ENCODE measurements around the gene PALM3. TPM values are rescaled to one million over a fixed set of nuclear protein-coding genes. Genes with fewer than 3 reads are reported as not detected.
"Not testable (repeated sequence)": the region's sequence is repeated elsewhere in the genome, so short reads cannot be mapped to it uniquely, and the experiment has no call there.

Gene PALM3
- polyA plus RNA-seq, 3 donors = not detected

GRCh38 chr19:14035706-14036105, 26.2 kb downstream of the PALM3 start:
- no peak overlapping the region for H3K27ac Mint-ChIP-seq
- peaks cover 13 to 15% of the 10 kb centered on the region in 2 donors for H3K4me1 ChIP-seq (ENCODE audit: control insufficient read depth in 1 of 2, insufficient read depth in 2 of 2, low read length in 2 of 2)
- no peaks in the 10 kb centered on the region for H4K20me1 ChIP-seq (ENCODE audit: insufficient read depth, low read length)
- TF ChIP-seq CTCF (IDR thresholded peaks at IDR 0.05) = no peak
- H3K36me3 Mint-ChIP-seq = peaks cover 46 to 61% of the 10 kb centered on the region in 2 donors
- no peak overlapping the region for H3K9ac ChIP-seq (ENCODE audit: insufficient read depth, low read length, poor library complexity, severe bottlenecking)
- H3K4me3 Mint-ChIP-seq = no peak overlapping the region
- 96% methylated on average over 5 of the region's 7 CpGs for WGBS (ENCODE audit: insufficient coverage)
- no peak overlapping the region for H3K4me3 ChIP-seq (replicated peaks in 1 of 3; ENCODE audit: low read depth in 2 of 3, low read length in 3 of 3)
- H3K4me2 ChIP-seq (replicated peaks; ENCODE audit: extremely low read depth, low read length, poor library complexity, severe bottlenecking) = no peak overlapping the region
- H3K27ac ChIP-seq (ENCODE audit: low read depth in 1 of 2, low read length in 2 of 2) = no peak overlapping the region
- no peaks in the 10 kb centered on the region for H3K9me3 ChIP-seq (replicated peaks in 1 of 2; ENCODE audit: control insufficient read depth in 1 of 2, insufficient read depth in 1 of 2, low read length in 2 of 2)
- peaks cover 15% of the 10 kb centered on the region for H3K4me1 Mint-ChIP-seq
- no peak for DNase-seq
- H2AFZ ChIP-seq (ENCODE audit: insufficient read depth, low read depth, low read length, poor library complexity, severe bottlenecking) = no peak overlapping the region
- peaks cover 39 to 45% of the 10 kb centered on the region in 2 donors for H3K36me3 ChIP-seq (replicated peaks in 1 of 2; ENCODE audit: control insufficient read depth in 1 of 2, insufficient read depth in 2 of 2, low read length in 2 of 2)
- H3K9me3 Mint-ChIP-seq = peaks cover 0 to 1% (median 0%) of the 10 kb centered on the region in 7 donors
- H3K79me2 ChIP-seq (ENCODE audit: insufficient read depth, low read length) = peaks cover 32% of the 10 kb centered on the region
- H3K27me3 Mint-ChIP-seq (ENCODE audit: low read depth in 3 of 3) = peaks cover 0 to 3% (median 0%) of the 10 kb centered on the region in 3 donors
- no peaks in the 10 kb centered on the region for H3K27me3 ChIP-seq (ENCODE audit: control insufficient read depth in 2 of 2, insufficient read depth in 2 of 2, low read length in 2 of 2)
- intact Hi-C loops (cut with micrococcal nuclease) = no loop called here

- H3K4me1 ChIP-seq (ENCODE audit: control insufficient read depth in 1 of 2, insufficient read depth in 2 of 2, low read length in 2 of 2) = peaks cover 18 to 20% of the 10 kb centered on the region in 2 donors
- H3K27ac Mint-ChIP-seq = not testable (repeated sequence)
Observed at GRCh38 chr19:14035159-14035558, 26.7 kb downstream of the PALM3 start.

More at GRCh38 chr19:14035159-14035558, 26.7 kb downstream of the PALM3 start:
- WGBS (ENCODE audit: insufficient coverage) = 98% methylated on average over 5 of the region's 12 CpGs
- H3K36me3 Mint-ChIP-seq = peaks cover 42 to 55% of the 10 kb centered on the region in 2 donors
- H3K9ac ChIP-seq (ENCODE audit: insufficient read depth, low read length, poor library complexity, severe bottlenecking); H3K9me3 Mint-ChIP-seq; H3K27ac ChIP-seq (ENCODE audit: low read depth in 1 of 2, low read length in 2 of 2); intact Hi-C loops (cut with micrococcal nuclease); H2AFZ ChIP-seq (ENCODE audit: insufficient read depth, low read depth, low read length, poor library complexity, severe bottlenecking); H3K4me3 ChIP-seq (replicated peaks in 1 of 3; ENCODE audit: low read depth in 2 of 3, low read length in 3 of 3); H3K27me3 ChIP-seq (ENCODE audit: control insufficient read depth in 2 of 2, insufficient read depth in 2 of 2, low read length in 2 of 2); H3K27me3 Mint-ChIP-seq (ENCODE audit: low read depth in 3 of 3); H3K4me3 Mint-ChIP-seq; H3K9me3 ChIP-seq (replicated peaks in 1 of 2; ENCODE audit: control insufficient read depth in 1 of 2, insufficient read depth in 1 of 2, low read length in 2 of 2); DNase-seq; H4K20me1 ChIP-seq (ENCODE audit: insufficient read depth, low read length); H3K4me2 ChIP-seq (replicated peaks; ENCODE audit: extremely low read depth, low read length, poor library complexity, severe bottlenecking): not testable (repeated sequence)
- H3K79me2 ChIP-seq (ENCODE audit: insufficient read depth, low read length) = peaks cover 37% of the 10 kb centered on the region
- H3K36me3 ChIP-seq (replicated peaks in 1 of 2; ENCODE audit: control insufficient read depth in 1 of 2, insufficient read depth in 2 of 2, low read length in 2 of 2) = peaks cover 35 to 39% of the 10 kb centered on the region in 2 donors
- H3K4me1 Mint-ChIP-seq = peaks cover 19% of the 10 kb centered on the region

All from CD14-positive monocyte (primary cell).